PC-3 (cell line): Measurements from ENCODE around the gene TRPM1. TPM values are rescaled to one million over a fixed set of nuclear protein-coding genes. Genes with fewer than 3 reads are reported as not detected.

Experiments used
- ATAC-seq: fragments of 200-7000 bp; cut with Tn5 transposase; 2 replicates; pipeline ENCODE4 v1.9.1; 2020; ENCODE audit warnings: mild to moderate bottlenecking, moderate library complexity
- BruUV-seq: library from RNA; stranded (reverse); fragments of 400-500 nt; replicated peaks from 2 replicates; lab custom pipeline; 2021; lab: Mats Ljungman, UMichigan
- CTCF ChIA-PET: fragments of 300-600 bp; sonication (Branson Sonifier 250); formaldehyde crosslinking; loops from one replicate; lab custom pipeline; 2022; ENCODE audit warnings: antibody characterized with exemption; lab: Charles Lee
- POLR2A ChIA-PET: fragments of 300-600 bp; sonication (Branson Sonifier 250); formaldehyde crosslinking; loops from one replicate; lab custom pipeline; 2022; ENCODE audit warnings: antibody characterized with exemption; ENCODE audit not compliant: unreplicated experiment; lab: Charles Lee
- DNase-seq: peaks from one replicate; pipeline ENCODE4 v3.0.0-alpha.2; 2015
- H2AFZ ChIP-seq: fragments of 300-600 bp; sonication (generic); 2 replicates; pipeline ENCODE4 v1.6.0; 2016; ENCODE audit warnings: antibody characterized with exemption, low read length
- H3F3A ChIP-seq: fragments of 300-600 bp; sonication (generic); one replicate; pipeline ENCODE4 v1.6.0; 2017; ENCODE audit warnings: antibody characterized with exemption, low read length, control low read depth, mild to moderate bottlenecking; ENCODE audit not compliant: unreplicated experiment
- H3K27ac ChIP-seq: fragments of 300-600 bp; sonication (generic); 2 replicates; pipeline ENCODE4 v1.5.1; 2016; ENCODE audit warnings: mild to moderate bottlenecking, low read length
- H3K27me3 ChIP-seq: fragments of 300-600 bp; sonication (generic); 2 replicates; pipeline ENCODE4 v1.6.1; 2016; ENCODE audit warnings: low read length, mixed read lengths
- H3K36me3 ChIP-seq: fragments of 300-600 bp; sonication (generic); 2 replicates; pipeline ENCODE4 v1.6.1; 2016; ENCODE audit warnings: low read depth, mixed run types, low read length, mixed read lengths
- H3K4me1 ChIP-seq: fragments of 300-600 bp; sonication (generic); 2 replicates; pipeline ENCODE4 v1.5.1; 2016; ENCODE audit warnings: low read length; ENCODE audit not compliant: insufficient read depth
- H3K4me2 ChIP-seq: fragments of 300-600 bp; sonication (generic); 2 replicates; pipeline ENCODE4 v1.6.0; 2016; ENCODE audit warnings: low read length
- H3K4me3 ChIP-seq: fragments of 300-600 bp; sonication (generic); 2 replicates; pipeline ENCODE4 v1.5.1; 2016; ENCODE audit warnings: mild to moderate bottlenecking, low read length, mixed read lengths
- H3K79me2 ChIP-seq: fragments of 300-600 bp; sonication (generic); 2 replicates; pipeline ENCODE4 v1.6.1; 2017; ENCODE audit warnings: low read length, mixed read lengths
- H3K9ac ChIP-seq: fragments of 300-600 bp; sonication (generic); 2 replicates; pipeline ENCODE4 v1.6.0; 2016; ENCODE audit warnings: mild to moderate bottlenecking, low read length
- H3K9me2 ChIP-seq: fragments of 300-600 bp; sonication (generic); replicated peaks from 2 replicates; pipeline ENCODE4 v1.6.1; 2016; ENCODE audit warnings: mixed run types, low read length, mixed read lengths
- H3K9me3 ChIP-seq: fragments of 300-600 bp; sonication (generic); 2 replicates; pipeline ENCODE4 v1.6.1; 2016; ENCODE audit warnings: low read length, mixed read lengths
- H4K20me1 ChIP-seq: fragments of 300-600 bp; sonication (generic); 2 replicates; pipeline ENCODE4 v1.6.1; 2016; ENCODE audit warnings: low read length, mixed read lengths
- CTCF ChIP-seq: fragments of 300-600 bp; sonication (generic); conservative IDR thresholded peaks from 2 replicates; pipeline ENCODE4 v1.5.1; 2017; ENCODE audit warnings: antibody characterized with exemption, low read depth, mild to moderate bottlenecking, low read length
- EZH2 ChIP-seq: fragments of 300-600 bp; sonication (generic); IDR thresholded peaks from one replicate; pipeline ENCODE4 v1.6.1; 2017; ENCODE audit warnings: antibody characterized with exemption, mild to moderate bottlenecking, low read length; ENCODE audit not compliant: unreplicated experiment
- EZH2phosphoT487 ChIP-seq: fragments of 300-600 bp; sonication (generic); IDR thresholded peaks from 2 replicates; pipeline ENCODE4 v1.6.1; 2018; ENCODE audit warnings: mild to moderate bottlenecking, antibody characterized with exemption, low read length, borderline replicate concordance
- intact Hi-C: fragments of 100-400 bp; cut with micrococcal nuclease; formaldehyde crosslinking; loops from 2 replicates; pipeline ENCODE4 v1.9.0; 2023
- total RNA-seq: library from RNA; depleted of rRNA; stranded (reverse); fragments of >200 nt; gene quantifications from 2 replicates; pipeline ENCODE4 v1.2.3, GENCODE V29; 2014

TRPM1 gene
- total RNA-seq, 1 experiment from 2014 or later: not detected

DNA sequence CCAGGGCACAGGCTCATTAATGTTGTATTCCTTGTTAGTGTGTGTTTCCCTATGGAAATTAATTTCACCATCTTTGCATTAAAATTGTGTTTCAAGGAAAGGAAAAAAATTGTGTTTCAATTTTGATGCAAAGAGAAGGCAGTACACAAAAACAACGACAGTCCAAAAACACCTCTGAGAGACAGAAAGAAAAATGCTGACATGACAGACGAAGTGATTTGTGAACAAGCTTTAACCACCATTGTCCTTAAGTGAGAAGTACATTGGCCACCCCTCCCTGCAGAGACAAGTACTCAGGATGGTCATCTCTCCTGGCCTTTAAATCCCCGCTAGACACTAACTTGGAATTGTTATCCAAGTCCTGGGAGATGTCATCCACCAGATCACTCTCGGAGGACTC lies 59.9 kb downstream of the TRPM1 start:
- Histone ChIP-seq H3K9ac (no peak overlapping the region), H3K9me3 (no peaks in the 10 kb centered on the region), H3K4me3 (no peak overlapping the region), H3K27me3 (peaks cover 54% of the 10 kb centered on the region), H3K9me2 (no peaks in the 10 kb centered on the region), H3K4me1 (no peaks in the 10 kb centered on the region), H3F3A (no peaks in the 10 kb centered on the region), H3K27ac (no peak overlapping the region), H2AFZ (no peak overlapping the region), H3K79me2 (no peaks in the 10 kb centered on the region), H4K20me1 (no peaks in the 10 kb centered on the region), H3K36me3 (no peaks in the 10 kb centered on the region), H3K4me2 (no peak overlapping the region)
- ChIA-PET CTCF (no interaction called here), POLR2A (no interaction called here)
- TF ChIP-seq EZH2 (no peak), EZH2phosphoT487 (no peak), CTCF (no peak)
- no peak for DNase-seq
- intact Hi-C loops: no loop called here
- no peak for ATAC-seq
- no TSS peak for BruUV-seq

DNA sequence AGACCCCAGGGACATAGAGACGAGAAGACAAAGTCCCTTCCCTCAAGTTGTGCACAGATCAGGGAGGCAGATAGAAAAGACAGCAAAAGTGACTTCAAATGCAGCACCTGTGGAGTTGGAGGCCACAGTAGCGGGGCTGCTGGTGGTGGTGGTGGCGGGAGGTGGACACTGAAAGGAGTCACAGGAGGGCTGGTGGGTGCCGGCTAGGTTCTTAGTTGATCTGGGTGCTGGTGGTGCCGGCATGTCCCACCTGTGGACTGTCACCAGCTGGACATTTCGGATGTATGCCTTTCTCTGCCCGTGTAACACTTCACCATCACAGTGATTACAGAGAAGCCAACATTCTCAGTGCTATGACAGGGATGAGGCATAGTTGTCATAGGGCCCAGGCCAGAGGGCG lies 60.9 kb downstream of the TRPM1 start:
- Histone ChIP-seq H4K20me1 (no peaks in the 10 kb centered on the region), H3K9me3 (no peaks in the 10 kb centered on the region), H3K9ac (no peak overlapping the region), H3K4me1 (no peaks in the 10 kb centered on the region), H3K27me3 (peaks cover 44% of the 10 kb centered on the region), H3K79me2 (no peaks in the 10 kb centered on the region), H3K9me2 (no peaks in the 10 kb centered on the region), H3K4me3 (no peak overlapping the region), H3K27ac (no peak overlapping the region), H3K4me2 (no peak overlapping the region), H3K36me3 (no peaks in the 10 kb centered on the region), H2AFZ (no peak overlapping the region), H3F3A (no peaks in the 10 kb centered on the region)
- TF ChIP-seq CTCF: no peak
- no peak for TF ChIP-seq EZH2
- TF ChIP-seq EZH2phosphoT487: no peak
- intact Hi-C loops: no loop called here
- POLR2A ChIA-PET: no interaction called here
- ATAC-seq: no peak
- DNase-seq: no peak
- CTCF ChIA-PET: no interaction called here
- no TSS peak for BruUV-seq

DNA sequence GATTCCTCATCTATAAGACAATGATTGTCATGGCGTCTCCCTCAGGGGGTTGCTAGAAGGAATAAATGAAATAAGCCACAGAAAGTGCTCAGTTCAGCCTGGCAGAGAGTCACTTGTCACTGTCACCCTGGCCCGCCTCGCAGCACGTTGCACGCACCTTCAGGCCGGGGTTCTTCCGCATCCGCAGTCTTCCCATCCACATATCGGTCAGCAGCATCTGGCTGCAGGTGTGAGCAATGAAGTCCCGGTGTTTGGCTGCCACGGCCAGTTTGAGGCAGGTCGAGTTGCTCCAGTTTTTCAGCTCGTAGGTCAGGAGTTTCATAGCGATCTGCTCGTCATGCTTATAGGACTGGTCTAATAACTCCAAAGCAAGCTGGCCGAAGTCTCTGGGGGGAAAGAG lies 61.6 kb downstream of the TRPM1 start:
- ChIA-PET CTCF (no interaction called here), POLR2A (no interaction called here)
- H3F3A ChIP-seq: no peaks in the 10 kb centered on the region
- no peak overlapping the region for H3K9ac ChIP-seq
- H3K4me2 ChIP-seq: no peak overlapping the region
- TF ChIP-seq CTCF (no peak), EZH2 (no peak), EZH2phosphoT487 (no peak)
- DNase-seq: no peak
- no peak for ATAC-seq
- H3K4me1 ChIP-seq: no peaks in the 10 kb centered on the region
- H2AFZ ChIP-seq: no peak overlapping the region
- BruUV-seq: no TSS peak
- peaks cover 38% of the 10 kb centered on the region for H3K27me3 ChIP-seq
- H4K20me1 ChIP-seq: no peaks in the 10 kb centered on the region
- H3K9me2 ChIP-seq: no peaks in the 10 kb centered on the region
- no peaks in the 10 kb centered on the region for H3K9me3 ChIP-seq
- no peaks in the 10 kb centered on the region for H3K79me2 ChIP-seq
- no peak overlapping the region for H3K27ac ChIP-seq
- intact Hi-C loops: no loop called here
- H3K36me3 ChIP-seq: no peaks in the 10 kb centered on the region
- no peak overlapping the region for H3K4me3 ChIP-seq
